HUES64 (cell line): ENCODE measurements around the gene TRRAP.

ENCODE experiments used
- H3K27ac ChIP-seq: 2 replicates; pipeline ENCODE4 v1.7.0; 2013; ENCODE audit warnings: low read depth, low read length, inconsistent platforms
- H3K27me3 ChIP-seq: 2 replicates; pipeline ENCODE4 v1.6.1; 2013; ENCODE audit warnings: mild to moderate bottlenecking, low read length; ENCODE audit not compliant: insufficient read depth
- H3K36me3 ChIP-seq: 2 replicates; pipeline ENCODE4 v1.6.1; 2013; ENCODE audit warnings: mild to moderate bottlenecking, low read length; ENCODE audit not compliant: insufficient read depth
- H3K4me1 ChIP-seq: 2 replicates; pipeline ENCODE4 v1.6.1; 2013; ENCODE audit warnings: mild to moderate bottlenecking, low read length, moderate library complexity; ENCODE audit not compliant: insufficient read depth
- H3K4me3 ChIP-seq: 2 replicates; pipeline ENCODE4 v1.5.1; 2013; ENCODE audit warnings: mild to moderate bottlenecking, low read length, moderate library complexity
- H3K9ac ChIP-seq: 2 replicates; pipeline ENCODE4 v1.6.1; 2013; ENCODE audit warnings: mild to moderate bottlenecking, low read depth, low read length
- H3K9me3 ChIP-seq: 2 replicates; pipeline ENCODE4 v1.6.1; 2013; ENCODE audit warnings: low read depth, low read length; ENCODE audit not compliant: insufficient read depth
- WGBS: fragments of 150-250, 120-280 bp; methylation state at CpG from one replicate; pipeline ENCODE4 v1.1.7; 2013; ENCODE audit warnings: missing lambda C conversion rate; 5-methylcytosine and 5-hydroxymethylcytosine counted together

TRRAP gene

GRCh38 chr7:98974906-98975816 is 96.8 kb downstream of the TRRAP start:
- H3K27ac ChIP-seq = no peak overlapping the region
- H3K4me1 ChIP-seq = no peaks in the 10 kb centered on the region
- H3K9ac ChIP-seq = no peak overlapping the region
- WGBS = 97% methylated on average over 17 of the region's 17 CpGs
- peaks cover 99% of the 10 kb centered on the region for H3K36me3 ChIP-seq
- no peaks in the 10 kb centered on the region for H3K27me3 ChIP-seq
- no peaks in the 10 kb centered on the region for H3K9me3 ChIP-seq
- no peak overlapping the region for H3K4me3 ChIP-seq

- H3K27ac ChIP-seq = no peak overlapping the region
- H3K27me3 ChIP-seq = no peaks in the 10 kb centered on the region
- no peaks in the 10 kb centered on the region for H3K9me3 ChIP-seq
- no peaks in the 10 kb centered on the region for H3K4me1 ChIP-seq
- peaks cover 99% of the 10 kb centered on the region for H3K36me3 ChIP-seq
- no peak overlapping the region for H3K4me3 ChIP-seq
- H3K9ac ChIP-seq = no peak overlapping the region
- 96% methylated on average over 30 of the region's 30 CpGs for WGBS
Observed at GRCh38 chr7:98976396-98977185, 98.3 kb downstream of the TRRAP start.

- Histone ChIP-seq H3K4me1 (no peaks in the 10 kb centered on the region), H3K9ac (no peak overlapping the region), H3K36me3 (peaks cover 99% of the 10 kb centered on the region), H3K27me3 (no peaks in the 10 kb centered on the region), H3K27ac (no peak overlapping the region), H3K4me3 (no peak overlapping the region), H3K9me3 (no peaks in the 10 kb centered on the region)
- 97% methylated on average over 9 of the region's 9 CpGs for WGBS
Observed at GRCh38 chr7:98978672-98979071, 100.3 kb downstream of the TRRAP start.

- H3K27me3 ChIP-seq = no peaks in the 10 kb centered on the region
- whole genome bisulfite sequencing = 98% methylated on average over 23 of the region's 23 CpGs
- H3K4me1 ChIP-seq = no peaks in the 10 kb centered on the region
- H3K36me3 ChIP-seq = peaks cover 99% of the 10 kb centered on the region
- no peak overlapping the region for H3K9ac ChIP-seq
- no peak overlapping the region for H3K4me3 ChIP-seq
- peaks cover 11% of the 10 kb centered on the region; the same call in 1 of the 2 replicates for H3K9me3 ChIP-seq
- H3K27ac ChIP-seq = no peak overlapping the region
Observed at GRCh38 chr7:98981701-98982100, 103.4 kb downstream of the TRRAP start.

- H3K27me3 ChIP-seq = no peaks in the 10 kb centered on the region
- H3K4me1 ChIP-seq = no peaks in the 10 kb centered on the region
- peaks cover 11% of the 10 kb centered on the region; the same call in 1 of the 2 replicates for H3K9me3 ChIP-seq
- H3K27ac ChIP-seq = no peak overlapping the region
- no peak overlapping the region for H3K4me3 ChIP-seq
- WGBS = 93% methylated on average over 8 of the region's 8 CpGs
- H3K36me3 ChIP-seq = peaks cover 99% of the 10 kb centered on the region
- no peak overlapping the region for H3K9ac ChIP-seq
Observed at GRCh38 chr7:98982686-98983085, 104.4 kb downstream of the TRRAP start.

GRCh38 chr7:98984126-98984525 is 105.8 kb downstream of the TRRAP start:
- Histone ChIP-seq H3K4me1 (no peaks in the 10 kb centered on the region), H3K9ac (no peak overlapping the region), H3K9me3 (peaks cover 11% of the 10 kb centered on the region; the same call in 1 of the 2 replicates), H3K36me3 (peaks cover 99% of the 10 kb centered on the region), H3K27ac (no peak overlapping the region), H3K4me3 (no peak overlapping the region), H3K27me3 (no peaks in the 10 kb centered on the region)
- WGBS = 94% methylated on average over 10 of the region's 11 CpGs

GRCh38 chr7:98985406-98985805 is 107.1 kb downstream of the TRRAP start:
- peaks cover 11% of the 10 kb centered on the region; the same call in 1 of the 2 replicates for H3K9me3 ChIP-seq
- H3K36me3 ChIP-seq = peaks cover 98% of the 10 kb centered on the region
- H3K27ac ChIP-seq = no peak overlapping the region
- no peaks in the 10 kb centered on the region for H3K27me3 ChIP-seq
- H3K4me1 ChIP-seq = no peaks in the 10 kb centered on the region
- 94% methylated on average over 4 of the region's 4 CpGs for WGBS
- no peak overlapping the region for H3K4me3 ChIP-seq
- no peak overlapping the region for H3K9ac ChIP-seq

GRCh38 chr7:98985945-98986344 is 107.6 kb downstream of the TRRAP start:
- H3K4me3 ChIP-seq = no peak overlapping the region
- no peaks in the 10 kb centered on the region for H3K27me3 ChIP-seq
- no peaks in the 10 kb centered on the region for H3K4me1 ChIP-seq
- peaks cover 98% of the 10 kb centered on the region for H3K36me3 ChIP-seq
- no peak overlapping the region for H3K9ac ChIP-seq
- H3K27ac ChIP-seq = no peak overlapping the region
- H3K9me3 ChIP-seq = peaks cover 11% of the 10 kb centered on the region; the same call in 1 of the 2 replicates

- H3K27ac ChIP-seq = no peak overlapping the region
- no peak overlapping the region for H3K4me3 ChIP-seq
- WGBS = 96% methylated on average over 15 of the region's 15 CpGs
- peaks cover 11% of the 10 kb centered on the region; the same call in 1 of the 2 replicates for H3K9me3 ChIP-seq
- H3K27me3 ChIP-seq = no peaks in the 10 kb centered on the region
- no peaks in the 10 kb centered on the region for H3K4me1 ChIP-seq
- no peak overlapping the region for H3K9ac ChIP-seq
- H3K36me3 ChIP-seq = peaks cover 99% of the 10 kb centered on the region
Observed at GRCh38 chr7:98988641-98989040, 110.3 kb downstream of the TRRAP start.

- 93% methylated on average over 6 of the region's 6 CpGs for WGBS
- H3K4me1 ChIP-seq = no peaks in the 10 kb centered on the region
- no peaks in the 10 kb centered on the region for H3K27me3 ChIP-seq
- H3K36me3 ChIP-seq = peaks cover 99% of the 10 kb centered on the region
- H3K9ac ChIP-seq = no peak overlapping the region
- H3K4me3 ChIP-seq = no peak overlapping the region
- peaks cover 11% of the 10 kb centered on the region; the same call in 1 of the 2 replicates for H3K9me3 ChIP-seq
- H3K27ac ChIP-seq = no peak overlapping the region
Observed at GRCh38 chr7:98990356-98990755, 112.0 kb downstream of the TRRAP start.

- Histone ChIP-seq H3K9me3 (peaks cover 4% of the 10 kb centered on the region; the same call in 1 of the 2 replicates), H3K4me1 (no peaks in the 10 kb centered on the region), H3K27ac (no peak overlapping the region), H3K9ac (no peak overlapping the region), H3K4me3 (no peak overlapping the region), H3K27me3 (no peaks in the 10 kb centered on the region), H3K36me3 (peaks cover 99% of the 10 kb centered on the region)
- 96% methylated on average over 14 of the region's 14 CpGs for WGBS
Observed at GRCh38 chr7:98991141-98991540, 112.8 kb downstream of the TRRAP start.
